Lung (tissue), 12 donors: ENCODE results near the gene RGMA. TPM values are rescaled to one million over a fixed set of nuclear protein-coding genes. Genes with fewer than 3 reads are reported as not detected.

Experiments used
- ATAC-seq: fragments of 200-7000 bp; cut with Tn5 transposase; one replicate; pipeline ENCODE4 v1.9.1; 2020; ENCODE audit warnings: moderate number of reproducible peaks; ENCODE audit not compliant: insufficient read depth, low FRiP score
- DNase-seq, 3 donors: peaks; one replicate each; pipeline ENCODE4 v3.0.0-alpha.2; 2013 to 2017
- H3K27ac ChIP-seq, 2 donors: one replicate each; pipeline ENCODE4 v1.5.1; 2013; ENCODE audit warnings: mild to moderate bottlenecking in 2 of 2, moderate library complexity in 2 of 2, control low read depth in 1 of 2, inconsistent platforms in 1 of 2, low read depth in 1 of 2, low read length in 1 of 2
- H3K27me3 ChIP-seq, 3 donors: one replicate each; pipeline ENCODE4 v1.5.1; 2013; ENCODE audit warnings: low read length in 2 of 3; ENCODE audit not compliant: control insufficient read depth in 3 of 3, insufficient read depth in 3 of 3
- H3K36me3 ChIP-seq, 4 donors: one replicate each; pipeline ENCODE4 v1.5.1; 2013; ENCODE audit warnings: low read length in 4 of 4, mild to moderate bottlenecking in 1 of 4, moderate library complexity in 1 of 4; ENCODE audit not compliant: control insufficient read depth in 4 of 4, insufficient read depth in 4 of 4
- H3K4me1 ChIP-seq, 5 donors: one replicate each; pipeline ENCODE4 v1.5.1; 2013; ENCODE audit warnings: low read length in 5 of 5, mild to moderate bottlenecking in 2 of 5, moderate library complexity in 1 of 5; ENCODE audit not compliant: control insufficient read depth in 5 of 5, insufficient read depth in 5 of 5
- H3K4me3 ChIP-seq: one replicate; pipeline ENCODE4 v1.5.1; 2013; ENCODE audit warnings: mild to moderate bottlenecking, control low read depth, moderate library complexity
- H3K9ac ChIP-seq, 2 donors: one replicate each; pipeline ENCODE4 v1.5.1; 2013; ENCODE audit warnings: low read length in 2 of 2, control low read depth in 1 of 2; ENCODE audit not compliant: insufficient read depth in 1 of 2
- H3K9me3 ChIP-seq, 4 donors: one replicate each; pipeline ENCODE4 v1.5.1; 2013; ENCODE audit warnings: low read length in 3 of 4, mild to moderate bottlenecking in 1 of 4, moderate library complexity in 1 of 4; ENCODE audit not compliant: control insufficient read depth in 4 of 4, insufficient read depth in 3 of 4
- CTCF ChIP-seq: IDR thresholded peaks from 2 replicates; pipeline ENCODE4 v1.5.1; 2012; ENCODE audit warnings: mild to moderate bottlenecking; ENCODE audit errors: control extremely low read depth, extremely low read depth
- WGBS, 2 donors: extraction: QIAGEN DNeasy Blood & Tissue Kit; methylation state at CpG; one replicate each; pipeline ENCODE4 v1.1.7; 2013; 5-methylcytosine and 5-hydroxymethylcytosine counted together
- polyA plus RNA-seq, 2 donors: library from polyadenylated mRNA; stranded (reverse); fragments of 200-250 nt; gene quantifications; one replicate each; pipeline ENCODE4 v1.2.1, GENCODE V29; 2013
- total RNA-seq, 2 donors: library from RNA; depleted of rRNA in 1 of 2; stranded (reverse); fragments of >200 nt in 1 of 2; gene quantifications; one replicate each; pipeline ENCODE4 v1.2.1, GENCODE V29; 2014 to 2021
- donor health status: control.
- donor health status: control.
- donor health status: Bipolar disorder and iron deficiency.
- donor health status: healthy.
- donor health status: DM: yes; HTN: yes; CAD: no.

Gene RGMA
- total and polyA plus RNA-seq, 4 donors = 2.3 to 11.3 (median 5.0) TPM

- WGBS, 2 donors = 46 to 57% methylated on average over 18 of the region's 18 CpGs
- H3K27ac ChIP-seq = no peak overlapping the region
- DNase-seq (no peak), ATAC-seq (peak; percentile 35)
- H3K9ac ChIP-seq = no peak overlapping the region
- H3K27me3 ChIP-seq = no peaks in the 10 kb centered on the region
- H3K36me3 ChIP-seq = peaks cover 0 to 34% (median 3%) of the 10 kb centered on the region in 4 donors
- peaks cover 0 to 9% (median 4%) of the 10 kb centered on the region in 5 donors for H3K4me1 ChIP-seq
- no peak overlapping the region for H3K4me3 ChIP-seq
- no peak for TF ChIP-seq CTCF
- peaks cover 0 to 6% (median 0%) of the 10 kb centered on the region in 4 donors for H3K9me3 ChIP-seq
These were observed 41.2 kb downstream of the RGMA start for GRCh38 chr15:93047621-93048425.

- H3K27me3 ChIP-seq = no peaks in the 10 kb centered on the region
- no peak for DNase-seq
- H3K36me3 ChIP-seq = peaks cover 0 to 34% (median 3%) of the 10 kb centered on the region in 4 donors
- no peak overlapping the region for H3K4me3 ChIP-seq
- no peak for ATAC-seq
- H3K27ac ChIP-seq = no peak overlapping the region
- WGBS, 2 donors = 63 to 75% methylated on average over 7 of the region's 7 CpGs
- peaks cover 0 to 6% (median 0%) of the 10 kb centered on the region in 4 donors for H3K9me3 ChIP-seq
- no peak for TF ChIP-seq CTCF
- H3K4me1 ChIP-seq = peaks cover 0 to 9% (median 4%) of the 10 kb centered on the region in 5 donors
- no peak overlapping the region for H3K9ac ChIP-seq
These were observed 42.3 kb downstream of the RGMA start for GRCh38 chr15:93046721-93047120.

GRCh38 chr15:93046120-93046519, 42.9 kb downstream of the RGMA start:
- no peak for TF ChIP-seq CTCF
- DNase-seq (no peak), ATAC-seq (no peak)
- no peak overlapping the region for H3K9ac ChIP-seq
- H3K27me3 ChIP-seq = no peaks in the 10 kb centered on the region
- peaks cover 0 to 34% (median 3%) of the 10 kb centered on the region in 4 donors for H3K36me3 ChIP-seq
- peaks cover 0 to 6% (median 0%) of the 10 kb centered on the region in 4 donors for H3K9me3 ChIP-seq
- WGBS, 2 donors = 86 to 91% methylated on average over 4 of the region's 4 CpGs
- H3K4me1 ChIP-seq = peaks cover 0 to 9% (median 4%) of the 10 kb centered on the region in 5 donors
- no peak overlapping the region for H3K4me3 ChIP-seq
- no peak overlapping the region for H3K27ac ChIP-seq
